ENCODE data around the gene GSAP.

DNA sequence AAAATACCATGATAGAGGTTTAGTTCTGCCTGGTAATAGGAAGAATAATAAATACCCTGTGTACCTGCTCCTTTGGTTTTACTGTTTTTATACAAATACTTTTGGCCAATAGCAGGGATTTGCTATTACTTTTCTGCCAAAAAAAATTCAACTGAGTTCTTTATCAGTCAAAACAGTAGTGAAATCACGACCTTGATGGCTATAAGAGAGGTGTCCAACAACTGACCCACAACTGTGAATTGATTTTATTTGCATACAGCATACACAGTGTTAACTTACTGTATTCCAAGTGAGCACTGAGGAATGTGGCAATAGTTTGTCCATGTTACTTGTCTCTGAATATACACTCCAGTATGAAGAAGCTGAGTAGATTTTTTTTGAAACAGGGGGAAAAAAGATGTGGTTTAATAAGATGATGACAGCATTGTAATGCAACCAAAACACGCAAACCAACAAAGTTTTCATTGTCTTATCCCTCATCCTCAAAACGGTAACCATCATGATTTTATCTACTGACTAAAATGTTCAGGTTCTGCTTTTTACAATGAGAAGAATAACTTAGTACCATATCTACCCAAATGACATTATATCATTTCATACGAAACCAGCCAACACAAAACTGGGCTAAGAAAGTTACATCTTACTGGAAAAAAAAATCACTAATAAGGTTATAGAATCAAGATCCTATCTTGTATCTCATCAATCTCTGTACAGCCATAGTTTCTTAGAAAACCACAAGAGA is 63.3 kb downstream of the GSAP start:
- TF ChIP-seq, protein P1, sequence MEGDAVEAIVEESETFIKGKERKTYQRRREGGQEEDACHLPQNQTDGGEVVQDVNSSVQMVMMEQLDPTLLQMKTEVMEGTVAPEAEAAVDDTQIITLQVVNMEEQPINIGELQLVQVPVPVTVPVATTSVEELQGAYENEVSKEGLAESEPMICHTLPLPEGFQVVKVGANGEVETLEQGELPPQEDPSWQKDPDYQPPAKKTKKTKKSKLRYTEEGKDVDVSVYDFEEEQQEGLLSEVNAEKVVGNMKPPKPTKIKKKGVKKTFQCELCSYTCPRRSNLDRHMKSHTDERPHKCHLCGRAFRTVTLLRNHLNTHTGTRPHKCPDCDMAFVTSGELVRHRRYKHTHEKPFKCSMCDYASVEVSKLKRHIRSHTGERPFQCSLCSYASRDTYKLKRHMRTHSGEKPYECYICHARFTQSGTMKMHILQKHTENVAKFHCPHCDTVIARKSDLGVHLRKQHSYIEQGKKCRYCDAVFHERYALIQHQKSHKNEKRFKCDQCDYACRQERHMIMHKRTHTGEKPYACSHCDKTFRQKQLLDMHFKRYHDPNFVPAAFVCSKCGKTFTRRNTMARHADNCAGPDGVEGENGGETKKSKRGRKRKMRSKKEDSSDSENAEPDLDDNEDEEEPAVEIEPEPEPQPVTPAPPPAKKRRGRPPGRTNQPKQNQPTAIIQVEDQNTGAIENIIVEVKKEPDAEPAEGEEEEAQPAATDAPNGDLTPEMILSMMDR (IDR thresholded peaks at IDR 0.05; ENCODE audit: insufficient read depth, low read length, poor library complexity, severe bottlenecking), result no peak
- TF ChIP-seq EZH2phosphoT487 (conservative IDR thresholded peaks at IDR 0.05; ENCODE audit: low read length), result no peak

Measured in SU-DHL-6 (cell line).